NCI-H226 (cell line): ENCODE data around the gene CAD.

ENCODE experiments used
- DNase-seq: peaks from one replicate; pipeline ENCODE4 v3.0.0-alpha.2; 2015

CAD gene

DNA sequence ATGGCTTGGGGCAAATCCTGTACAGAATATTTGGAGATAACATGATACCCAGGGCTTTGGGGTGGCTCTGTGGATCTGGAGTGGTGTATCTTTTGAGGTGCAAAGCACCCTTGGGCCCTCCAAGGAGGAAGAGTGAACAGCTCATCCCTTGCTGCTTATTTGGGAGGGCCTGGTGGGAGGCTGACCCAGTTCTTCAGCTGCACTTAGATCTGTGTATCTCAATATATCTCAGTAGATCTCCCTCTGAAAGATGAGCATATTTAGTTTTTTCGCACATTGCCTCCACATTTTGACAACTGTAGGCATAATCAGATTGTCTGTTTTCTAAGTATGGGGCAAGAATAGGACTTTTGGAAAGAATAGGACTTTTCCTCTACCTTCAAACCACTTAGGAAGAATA is 67.8 kb downstream of the CAD start:
- no peak for DNase-seq

DNA sequence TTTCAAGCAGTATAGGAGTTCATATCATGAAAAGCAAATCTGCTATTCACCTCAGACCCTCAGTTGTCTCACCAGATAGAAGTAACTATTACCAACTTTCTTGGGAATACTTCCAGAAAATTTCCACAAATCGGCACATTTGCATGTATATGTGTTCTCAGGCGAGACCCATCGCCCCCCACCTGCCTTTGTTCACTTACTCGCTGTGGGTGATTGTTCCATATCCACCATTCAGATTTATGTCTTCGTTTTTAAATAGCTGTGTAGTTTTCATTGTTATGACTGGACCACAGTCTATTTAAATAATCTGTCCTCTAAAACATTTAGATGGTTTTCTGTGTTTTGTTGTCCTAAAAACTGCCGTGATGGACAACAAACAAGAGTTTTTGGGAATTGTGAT is 68.3 kb downstream of the CAD start:
- DNase-seq = no peak

DNA sequence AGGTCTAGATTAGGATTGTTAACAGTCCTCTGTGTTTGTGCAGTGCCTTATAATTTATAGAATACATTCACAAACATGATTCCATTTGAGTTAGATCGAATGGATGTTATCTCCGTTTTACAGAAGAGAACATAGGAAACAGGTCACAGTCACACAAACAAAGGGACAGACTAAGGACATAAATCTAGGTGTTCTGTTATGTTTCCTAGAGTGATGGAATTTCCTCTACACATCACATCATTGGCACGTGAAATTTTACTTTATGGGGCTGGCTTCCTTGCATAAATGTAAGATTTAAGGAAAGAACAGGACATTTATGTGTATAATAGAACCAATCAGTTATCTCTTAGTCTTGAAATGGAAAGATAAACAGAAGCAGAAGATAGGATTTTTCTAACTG is 71.4 kb downstream of the CAD start:
- no peak for DNase-seq

DNA sequence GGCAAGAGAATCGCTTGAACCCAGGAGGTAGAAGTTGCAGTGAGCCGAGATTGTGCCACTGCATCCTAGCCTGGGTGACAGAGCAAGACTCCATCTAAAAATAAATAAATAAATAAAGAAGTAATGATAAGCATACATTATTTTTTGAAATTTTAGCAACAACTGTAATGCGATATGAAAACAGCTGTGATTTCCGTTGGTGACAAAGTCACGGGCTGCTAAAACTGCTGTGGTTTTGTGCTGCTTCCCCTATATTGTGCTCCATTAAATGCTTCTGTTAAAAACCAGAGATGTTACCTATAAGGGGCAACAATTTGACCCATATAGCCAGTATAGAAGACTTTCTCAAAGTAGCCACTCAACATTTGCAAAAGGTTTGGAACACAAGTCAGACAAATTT is 73.4 kb downstream of the CAD start:
- no peak for DNase-seq

DNA sequence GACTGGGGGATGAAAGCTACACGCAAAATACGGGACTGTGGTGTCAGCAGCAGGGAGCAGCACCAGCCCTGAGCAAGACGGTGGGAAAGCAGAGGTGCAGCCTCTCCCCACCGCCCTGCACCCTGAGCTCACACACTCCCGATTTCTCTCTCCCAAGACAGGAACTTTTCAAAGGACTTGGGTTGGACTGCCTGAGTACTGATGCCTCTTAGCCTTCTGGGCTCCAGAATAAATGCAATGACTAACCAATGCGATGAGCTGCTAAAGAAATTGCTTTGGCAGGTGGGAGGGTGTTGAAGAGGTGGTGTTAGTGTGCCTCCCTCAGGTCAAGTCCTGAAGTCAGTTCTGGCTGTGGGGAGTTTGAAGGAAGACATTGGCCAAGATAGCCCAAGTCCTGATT is 74.7 kb downstream of the CAD start:
- DNase-seq = peak; percentile 46
